ENCODE measurements around the gene PARP14.
"Not testable (repeated sequence)": the region's sequence is repeated elsewhere in the genome, so short reads cannot be mapped to it uniquely, and the experiment has no call there.

The PARP14 gene

DNA sequence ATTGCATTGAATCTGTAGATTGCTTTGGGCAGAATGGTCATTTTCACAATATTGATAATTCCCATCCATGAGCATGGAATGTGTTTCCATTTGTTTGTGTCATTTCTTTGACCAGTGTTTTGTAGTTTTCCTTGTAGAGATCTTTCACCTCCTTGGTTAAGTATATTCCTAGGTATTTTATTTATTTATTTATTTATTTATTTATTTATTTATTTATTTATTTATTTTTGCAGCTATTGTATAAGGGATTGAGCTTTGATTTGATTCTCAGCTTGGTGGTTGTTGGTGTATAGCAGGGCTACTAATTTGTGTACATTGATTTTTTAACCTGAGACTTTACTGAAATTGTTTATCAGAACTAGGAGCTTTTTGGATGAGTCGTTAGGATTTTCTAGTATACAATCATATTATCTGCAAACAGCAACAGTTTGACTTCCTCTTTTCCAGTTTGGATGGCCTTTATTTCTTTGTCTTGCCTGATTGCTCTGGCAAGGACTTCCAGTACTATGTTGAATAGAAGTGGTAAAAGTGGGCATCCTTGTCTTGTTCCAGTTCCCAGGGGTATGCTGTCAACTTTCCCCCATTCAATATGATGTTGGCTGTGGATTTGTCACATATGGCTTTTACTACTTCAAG is 30.1 kb downstream of the PARP14 start:
- intact Hi-C loops (cut with DNase I); DNase-seq: not testable (repeated sequence)

DNA sequence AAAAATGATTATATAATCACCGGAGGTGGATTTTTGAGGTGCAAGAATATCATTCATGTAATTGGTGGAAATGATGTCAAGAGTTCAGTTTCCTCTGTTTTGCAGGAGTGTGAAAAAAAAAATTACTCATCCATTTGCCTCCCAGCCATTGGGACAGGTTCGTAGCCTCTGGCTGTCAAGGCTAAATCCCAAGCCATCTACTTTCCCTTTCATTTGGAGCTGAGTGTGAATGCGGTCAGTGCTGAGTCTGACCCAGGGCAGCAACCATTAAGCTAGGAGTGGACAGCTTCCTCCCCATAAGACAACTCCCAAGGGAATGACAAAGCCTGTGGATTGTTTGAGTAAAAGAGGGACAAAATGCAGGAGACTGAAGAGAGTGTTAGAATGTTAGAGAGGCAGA is 33.6 kb downstream of the PARP14 start:
- no peak for DNase-seq
- intact Hi-C loops (cut with DNase I), result no loop called here

DNA sequence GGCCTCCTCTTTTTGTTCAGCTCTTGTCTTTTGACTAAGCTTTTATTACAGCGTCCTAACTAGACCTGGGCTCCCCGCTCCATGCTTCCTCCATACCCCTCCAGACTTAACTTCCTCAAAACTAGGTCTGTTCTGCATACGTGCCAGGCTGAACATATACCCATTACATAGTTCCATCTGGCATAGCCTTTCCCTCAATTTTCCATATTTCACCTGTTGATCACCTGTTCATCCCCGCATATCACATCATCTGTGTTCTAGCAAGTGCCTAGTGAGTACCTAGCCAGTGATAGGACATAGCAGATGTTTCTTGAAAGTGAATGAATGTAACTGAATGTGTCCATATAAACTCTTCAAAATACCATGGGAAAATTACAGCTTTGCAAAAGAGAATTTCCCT is 36.0 kb downstream of the PARP14 start:
- no peak for DNase-seq
- intact Hi-C loops (cut with DNase I), result no loop called here

DNA sequence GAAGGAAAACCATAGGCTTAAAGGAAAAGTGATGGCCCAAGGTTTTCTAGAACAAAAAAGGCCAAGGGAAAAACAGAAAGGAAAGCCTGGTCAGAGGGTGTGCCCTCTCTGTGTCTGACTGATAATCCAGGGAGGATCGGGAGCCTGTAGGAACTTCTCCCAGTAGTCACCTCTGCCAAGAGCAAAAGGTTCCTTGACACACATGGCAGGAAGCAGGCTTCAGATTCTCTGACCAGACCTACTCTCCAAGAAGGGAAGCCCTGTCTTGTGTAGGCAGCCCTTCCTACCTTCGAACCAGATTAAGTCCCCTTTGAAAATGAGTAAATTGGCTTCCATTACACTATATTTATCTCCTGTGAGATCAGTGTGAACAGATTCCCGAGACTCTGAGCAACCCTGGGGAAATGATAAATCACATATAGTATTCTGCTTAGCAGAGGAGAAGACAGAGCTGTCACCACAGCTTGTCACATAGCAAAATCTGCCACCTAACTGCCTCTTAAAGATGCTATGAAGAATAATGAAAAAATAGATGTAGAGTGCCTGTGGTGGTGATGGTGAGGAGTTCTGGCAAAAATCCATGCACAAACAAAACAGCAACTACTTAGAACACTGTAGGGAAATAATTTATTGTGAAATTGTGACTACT is 38.8 kb downstream of the PARP14 start:
- intact Hi-C loops (cut with DNase I), result no loop called here
- DNase-seq, result no peak

DNA sequence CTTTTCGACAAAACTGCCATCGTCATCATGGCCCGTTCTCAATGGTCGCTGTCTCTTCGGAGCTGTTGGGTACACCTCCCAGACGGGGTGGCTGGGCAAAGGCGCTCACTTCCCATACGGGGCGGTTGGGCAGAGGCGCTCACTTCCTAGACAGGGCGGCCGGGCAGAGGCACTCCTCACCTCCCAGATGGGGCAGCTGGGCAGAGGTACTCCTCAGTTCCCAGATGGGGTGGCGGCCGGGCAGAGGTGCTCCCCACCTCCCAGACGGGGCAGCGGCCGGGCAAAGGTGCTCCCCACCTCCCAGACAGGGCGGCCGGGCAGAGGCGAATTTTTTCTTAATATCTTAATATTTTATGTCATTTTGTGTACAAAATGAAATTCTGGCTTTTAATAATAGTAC is 44.5 kb downstream of the PARP14 start:
- peak in 3 of 10 donors; percentile 68 to 82 (median 68) for DNase-seq
- intact Hi-C loops (cut with DNase I), result no loop called here

DNA sequence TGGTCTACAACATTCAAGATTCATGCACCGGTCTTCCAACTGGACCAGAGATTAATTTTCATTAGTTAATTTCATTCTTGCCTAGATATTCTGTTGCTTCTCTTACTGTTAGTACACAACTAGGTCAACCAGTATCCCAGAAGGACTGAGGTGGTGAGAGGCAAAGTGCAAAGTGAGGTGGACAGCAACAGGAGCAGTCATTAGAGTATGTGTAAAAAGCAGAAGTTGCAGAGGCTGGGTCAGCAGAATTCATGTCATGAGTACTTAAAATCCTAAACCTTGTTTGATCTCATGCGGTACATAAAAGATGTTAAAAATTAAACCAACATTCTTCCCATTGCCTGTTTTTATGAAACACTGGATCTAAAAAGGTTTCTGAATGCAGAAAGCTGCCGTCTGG is 46.7 kb downstream of the PARP14 start:
- no peak for DNase-seq

DNA sequence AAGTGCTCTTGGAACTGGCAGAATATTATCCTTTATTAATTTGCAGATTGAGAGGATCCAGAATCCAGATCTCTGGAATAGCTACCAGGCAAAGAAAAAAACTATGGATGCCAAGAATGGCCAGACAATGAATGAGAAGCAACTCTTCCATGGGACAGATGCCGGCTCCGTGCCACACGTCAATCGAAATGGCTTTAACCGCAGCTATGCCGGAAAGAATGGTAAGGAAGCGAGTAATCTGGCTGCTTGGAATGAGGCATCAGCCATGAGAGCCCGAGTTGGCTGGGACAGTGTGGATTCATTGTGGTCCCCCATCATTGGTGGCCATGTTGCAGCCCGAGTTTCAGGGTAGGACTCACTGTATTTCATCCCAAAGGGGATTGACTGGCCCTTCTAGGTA is 47.1 kb downstream of the PARP14 start:
- intact Hi-C loops (cut with DNase I), result no loop called here
- peak in 1 of 10 donors; percentile 45 for DNase-seq

More for the DNA sequence above, 46.7 kb downstream of the PARP14 start:
- intact Hi-C loops (cut with DNase I), result no loop called here

DNA sequence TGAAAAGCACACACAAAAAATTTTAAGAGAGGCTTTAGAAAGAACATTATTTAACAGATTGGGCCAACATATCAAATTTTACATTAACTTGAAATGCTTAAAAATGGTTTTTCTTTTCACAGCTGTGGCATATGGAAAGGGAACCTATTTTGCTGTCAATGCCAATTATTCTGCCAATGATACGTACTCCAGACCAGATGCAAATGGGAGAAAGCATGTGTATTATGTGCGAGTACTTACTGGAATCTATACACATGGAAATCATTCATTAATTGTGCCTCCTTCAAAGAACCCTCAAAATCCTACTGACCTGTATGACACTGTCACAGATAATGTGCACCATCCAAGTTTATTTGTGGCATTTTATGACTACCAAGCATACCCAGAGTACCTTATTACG is 47.5 kb downstream of the PARP14 start:
- no peak for DNase-seq
- intact Hi-C loops (cut with DNase I), result no loop called here

DNA sequence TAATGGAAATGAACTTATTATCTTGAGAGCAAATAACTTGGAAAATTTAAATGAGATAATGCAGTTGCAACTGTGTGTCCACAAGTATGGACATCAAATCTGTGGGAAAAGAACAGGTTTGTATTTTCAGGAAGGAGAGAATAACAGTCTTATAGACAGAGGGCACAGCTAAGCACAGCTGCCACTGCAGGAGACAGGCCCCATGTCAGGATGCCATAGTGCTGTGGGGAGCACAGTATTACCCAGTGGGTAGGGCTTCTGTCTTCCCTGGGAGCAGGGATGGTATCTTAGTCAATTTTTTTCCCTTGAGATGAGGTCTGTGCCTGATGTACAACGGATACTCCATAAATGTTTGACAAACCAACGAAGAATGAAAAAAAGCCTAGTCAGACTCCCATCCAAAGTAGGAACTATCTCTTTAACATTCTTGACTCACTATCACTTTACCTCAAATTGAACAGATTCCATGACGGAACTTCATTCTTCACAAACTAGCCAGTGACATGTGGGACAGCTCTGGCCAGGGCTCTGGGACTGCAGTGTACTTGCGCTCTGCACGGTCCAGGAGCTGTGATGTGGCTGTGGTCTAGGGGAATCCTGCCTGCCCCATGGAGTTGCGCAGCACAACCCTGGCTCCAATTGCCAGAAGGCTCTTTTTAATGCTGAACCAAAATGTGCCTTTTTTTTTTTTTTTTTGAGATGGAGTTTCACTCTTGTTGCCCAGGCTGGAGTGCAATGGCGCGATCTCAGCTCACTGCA is 48.3 kb downstream of the PARP14 start:
- DNase-seq, result no peak
- intact Hi-C loops (cut with DNase I), result no loop called here

DNA sequence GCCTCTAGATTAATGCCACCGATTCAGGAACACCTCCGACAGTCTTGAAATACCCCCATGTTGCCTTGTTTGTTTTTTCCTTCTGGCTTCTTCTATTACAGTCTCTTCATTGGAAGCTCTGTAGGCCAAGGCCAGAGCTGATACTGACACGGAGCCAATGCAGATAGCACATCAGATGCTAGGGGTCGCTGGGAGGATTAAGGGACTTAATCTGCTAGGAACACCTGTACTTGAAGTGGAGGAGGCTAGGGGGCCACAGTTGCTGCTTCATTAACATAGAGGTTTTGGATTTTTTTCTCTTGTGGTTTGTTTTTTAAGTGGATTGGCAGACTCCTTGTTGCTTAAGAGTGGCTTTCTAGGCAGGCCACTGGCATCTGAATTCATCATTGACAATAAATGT is 49.6 kb downstream of the PARP14 start:
- intact Hi-C loops (cut with DNase I), result no loop called here
- DNase-seq, result no peak

DNA sequence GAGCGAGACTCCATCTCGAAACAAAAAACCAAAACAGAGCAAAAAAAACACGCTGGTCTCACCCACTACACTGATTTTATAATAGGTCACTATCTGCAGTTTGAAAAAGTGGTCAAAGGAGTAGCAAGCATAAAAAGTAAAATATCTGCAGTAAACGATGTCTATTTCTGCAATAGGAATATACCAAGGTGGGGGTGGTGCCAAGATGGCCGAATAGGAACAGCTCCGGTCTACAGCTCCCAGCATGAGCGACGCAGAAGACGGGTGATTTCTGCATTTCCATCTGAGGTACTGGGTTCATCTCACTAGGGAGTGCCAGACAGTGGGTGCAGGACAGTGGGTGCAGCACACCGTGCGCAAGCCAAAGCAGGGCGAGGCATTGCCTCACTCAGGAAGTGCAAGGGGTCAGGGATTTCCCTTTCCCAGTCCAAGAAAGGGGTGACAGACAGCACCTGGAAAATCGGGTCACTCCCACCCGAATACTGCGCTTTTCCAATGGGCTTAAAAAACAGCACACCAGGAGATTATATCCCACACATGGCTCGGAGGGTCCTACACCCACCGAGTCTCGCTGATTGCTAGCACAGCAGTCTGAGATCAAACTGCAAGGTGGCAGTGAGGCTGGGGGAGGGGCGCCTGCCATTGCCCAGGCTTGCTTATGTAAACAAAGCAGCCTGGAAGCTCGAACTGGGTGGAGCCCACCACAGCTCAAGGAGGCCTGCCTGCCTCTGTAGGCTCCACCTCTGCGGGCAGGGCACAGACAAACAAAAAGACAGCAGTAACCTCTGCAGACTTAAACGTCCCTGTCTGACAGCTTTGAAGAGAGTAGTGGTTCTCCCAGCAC is 52.3 kb downstream of the PARP14 start:
- DNase-seq; intact Hi-C loops (cut with DNase I): not testable (repeated sequence)

DNA sequence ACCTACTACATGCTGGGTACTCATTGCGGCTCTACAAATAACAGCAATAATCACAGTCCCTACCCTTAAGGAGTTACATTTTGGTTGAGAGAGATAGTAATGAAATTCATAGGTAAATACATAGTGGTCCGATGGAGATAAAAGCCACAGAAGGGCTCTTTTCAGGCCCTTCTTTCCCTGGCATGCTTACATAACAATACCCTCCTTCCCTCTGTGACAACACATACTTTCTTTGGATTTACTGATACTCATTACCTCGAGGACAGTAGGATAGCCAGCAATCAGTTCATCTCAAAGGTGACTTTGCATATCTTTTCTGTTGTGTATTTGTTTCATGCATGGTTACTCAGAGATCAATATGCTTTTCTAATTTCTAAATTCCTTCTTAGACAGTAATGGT is 58.5 kb downstream of the PARP14 start:
- intact Hi-C loops (cut with DNase I), result no loop called here

DNA sequence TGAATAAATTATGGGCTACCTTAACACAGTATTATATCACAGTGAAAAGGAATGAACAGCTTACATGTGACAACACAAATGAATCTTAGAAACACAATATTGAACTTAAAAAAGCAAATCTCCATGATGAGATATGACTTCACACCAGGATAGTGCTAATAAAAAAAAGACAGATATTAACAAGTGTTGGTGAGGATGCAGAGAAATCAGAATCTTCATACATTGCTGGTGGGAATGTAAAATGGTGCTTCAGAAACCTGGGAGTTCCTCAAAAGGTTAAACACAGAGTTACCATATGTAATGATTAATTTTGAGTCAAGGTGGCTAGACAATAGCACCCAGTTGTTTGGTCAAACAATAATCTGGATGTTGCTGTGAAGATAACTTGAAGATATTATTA is 61.6 kb downstream of the PARP14 start:
- intact Hi-C loops (cut with DNase I), result no loop called here
- DNase-seq, result no peak

More for the DNA sequence above, 58.5 kb downstream of the PARP14 start:
- DNase-seq, result no peak

DNA sequence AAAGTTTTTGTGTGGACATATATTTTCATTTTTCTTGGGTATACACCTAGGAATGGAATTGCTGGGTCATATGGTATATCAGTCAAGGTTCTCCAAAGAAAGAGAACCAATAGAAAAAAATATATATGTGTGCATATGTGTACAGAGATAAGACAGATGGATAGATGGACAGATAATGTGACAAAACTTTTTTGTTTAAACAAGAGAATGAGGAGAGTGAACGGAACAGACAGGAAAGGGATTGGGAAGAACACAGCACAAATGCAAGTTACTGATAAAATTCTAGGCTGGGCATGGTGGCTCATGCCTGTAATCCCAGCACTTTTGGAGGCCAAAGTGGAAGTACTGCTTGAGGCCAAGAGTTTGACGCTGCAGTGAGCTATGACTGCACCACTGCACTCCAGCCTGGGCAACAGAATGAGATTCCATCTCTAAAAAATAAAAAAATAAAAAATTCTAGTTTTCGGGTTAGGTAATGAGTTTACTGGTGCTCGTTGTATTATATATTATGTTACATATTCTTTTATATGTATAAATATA is 63.0 kb downstream of the PARP14 start:
- intact Hi-C loops (cut with DNase I), result no loop called here
- no peak for DNase-seq

DNA sequence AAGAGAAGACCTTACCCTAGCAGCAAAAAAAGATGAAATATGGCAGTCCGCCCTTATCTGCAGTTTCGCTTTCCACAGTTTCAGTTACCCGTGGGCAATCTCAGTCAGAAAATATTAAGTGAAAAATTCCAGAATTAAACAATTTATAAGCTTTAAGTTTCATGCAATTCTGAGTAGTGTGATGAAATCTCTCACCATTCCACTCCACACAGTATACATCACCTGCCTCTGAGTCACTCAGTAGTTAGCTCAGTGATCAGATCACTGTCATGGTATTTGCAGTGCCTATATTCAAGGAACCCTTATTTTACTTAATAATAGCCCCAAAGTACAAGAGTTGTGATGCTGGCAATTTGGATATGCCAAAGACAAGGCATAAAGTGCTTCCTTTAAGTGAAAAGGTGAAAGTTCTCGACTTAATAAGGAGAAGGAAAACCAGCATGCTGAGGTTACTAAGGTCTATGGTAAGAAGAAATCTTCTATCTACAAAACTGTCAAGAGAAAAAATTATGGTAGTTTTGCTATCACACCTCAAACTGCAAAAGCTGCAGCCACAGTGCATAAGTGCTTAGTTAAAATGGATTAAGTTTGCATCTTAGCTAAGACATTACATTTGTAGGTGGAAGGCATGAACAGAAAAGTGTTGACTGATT is 64.9 kb downstream of the PARP14 start:
- no peak for DNase-seq
- intact Hi-C loops (cut with DNase I), result no loop called here

DNA sequence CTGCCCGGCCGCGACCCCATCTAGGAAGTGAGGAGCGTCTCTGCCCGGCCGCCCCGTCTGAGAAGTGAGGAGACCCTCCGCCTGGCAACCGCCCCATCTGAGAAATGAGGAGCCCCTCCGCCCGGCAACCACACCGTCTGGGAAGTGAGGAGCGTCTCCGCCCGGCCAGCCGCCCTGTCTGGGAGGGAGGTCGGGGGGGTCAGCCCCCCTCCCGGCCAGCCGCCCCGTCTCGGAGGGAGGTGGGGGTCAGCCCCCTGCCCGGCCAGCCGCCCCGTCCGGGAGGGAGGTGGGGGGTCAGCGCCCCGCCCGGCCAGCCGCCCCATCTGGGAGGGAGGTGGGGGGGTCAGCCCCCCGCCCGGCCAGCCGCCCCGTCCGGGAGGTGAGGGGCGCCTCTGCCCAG is 66.7 kb downstream of the PARP14 start:
- intact Hi-C loops (cut with DNase I), result not testable (repeated sequence)

DNA sequence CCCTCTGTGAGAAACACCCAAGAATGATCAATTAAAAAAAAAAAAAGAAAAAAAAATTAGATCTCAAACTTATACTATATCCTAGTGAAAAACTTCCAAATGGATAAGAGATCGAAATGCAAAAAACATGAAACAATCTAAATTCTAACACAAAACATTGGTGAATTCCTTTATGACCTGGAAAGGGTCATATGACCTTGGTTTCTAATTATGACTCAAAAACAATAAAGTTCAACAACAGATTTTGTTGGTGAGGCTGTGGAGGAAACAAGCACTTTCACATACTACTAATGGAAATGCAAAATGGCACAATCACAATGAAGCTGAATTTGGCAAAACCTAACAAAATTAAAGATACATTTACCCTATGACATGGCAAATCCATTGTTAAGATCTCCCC is 67.7 kb downstream of the PARP14 start:
- DNase-seq, result no peak
- intact Hi-C loops (cut with DNase I), result no loop called here

More for the DNA sequence above, 66.7 kb downstream of the PARP14 start:
- DNase-seq, result peak in 2 of 10 donors; percentile 53 to 55

DNA sequence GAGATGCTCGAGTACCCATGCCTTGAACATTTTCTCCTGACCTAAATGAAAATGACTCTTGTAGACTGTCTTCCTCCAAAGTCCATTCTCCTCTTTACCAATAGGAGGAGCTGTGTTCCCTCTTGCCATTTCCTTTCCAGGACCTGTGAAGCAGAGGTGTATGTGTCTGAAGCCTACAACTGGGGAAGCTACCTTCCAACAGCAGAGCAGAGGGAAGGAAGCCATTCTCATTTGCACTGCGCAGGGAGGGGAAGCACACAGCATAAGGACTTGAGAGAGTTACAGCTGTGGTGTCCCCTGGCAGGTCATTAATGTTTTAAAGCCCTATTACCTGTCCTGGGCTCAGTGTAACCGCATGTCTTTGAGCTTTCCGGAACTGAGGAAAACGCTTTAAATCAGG is 74.3 kb downstream of the PARP14 start:
- intact Hi-C loops (cut with DNase I), result no loop called here
- no peak for DNase-seq

DNA sequence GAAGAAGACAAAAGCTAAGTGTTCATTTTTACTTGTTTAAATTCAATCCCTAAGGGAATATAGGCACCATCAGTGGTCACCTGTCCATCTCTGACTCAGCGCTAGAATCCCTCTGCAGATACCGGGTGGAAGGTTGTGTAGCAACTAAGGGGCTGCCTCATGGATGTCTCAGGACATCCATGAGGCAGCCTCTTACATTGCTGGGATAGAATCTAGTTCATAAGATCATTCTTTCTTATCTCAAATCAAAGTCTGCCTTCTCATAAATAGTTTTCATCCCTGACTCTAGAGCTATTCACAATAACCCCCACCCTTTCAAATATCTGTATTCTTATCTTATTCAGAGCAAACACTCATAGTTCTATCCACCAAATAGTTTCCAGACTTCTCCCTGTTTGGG is 74.9 kb downstream of the PARP14 start:
- no peak for DNase-seq
- intact Hi-C loops (cut with DNase I), result no loop called here

Data from posterior cingulate gyrus (tissue), 11 donors.